KMS-11 (cell line): ENCODE data around the gene SCCPDH.
"Not testable (repeated sequence)": the region's sequence is repeated elsewhere in the genome, so short reads cannot be mapped to it uniquely, and the experiment has no call there.

Experiments
- H2AFZ ChIP-seq: fragments of 200-600 bp; sonication (generic); 2 replicates; pipeline ENCODE4 v1.6.1; 2016; ENCODE audit warnings: antibody characterized with exemption, mixed run types, low read depth
- H3K27ac ChIP-seq: fragments of 200-600 bp; sonication (generic); 2 replicates; pipeline ENCODE4 v1.6.1; 2016; ENCODE audit warnings: mild to moderate bottlenecking, mixed run types
- H3K27me3 ChIP-seq: fragments of 200-600 bp; sonication (generic); 2 replicates; pipeline ENCODE4 v1.6.1; 2017; ENCODE audit warnings: mild to moderate bottlenecking, low read depth, mixed run types, moderate library complexity; ENCODE audit not compliant: insufficient read depth
- H3K36me3 ChIP-seq: fragments of 200-600 bp; sonication (generic); 2 replicates; pipeline ENCODE4 v1.6.1; 2017; ENCODE audit warnings: mild to moderate bottlenecking, mixed run types; ENCODE audit not compliant: insufficient read depth
- H3K4me1 ChIP-seq: fragments of 200-600 bp; sonication (generic); 2 replicates; pipeline ENCODE4 v1.6.1; 2016; ENCODE audit warnings: mild to moderate bottlenecking, low read depth, mixed run types; ENCODE audit not compliant: poor library complexity, severe bottlenecking
- H3K4me2 ChIP-seq: fragments of 200-600 bp; sonication (generic); 2 replicates; pipeline ENCODE4 v1.7.0; 2016; ENCODE audit warnings: mild to moderate bottlenecking, mixed run types
- H3K4me3 ChIP-seq: fragments of 200-600 bp; sonication (generic); IDR thresholded peaks from 2 replicates; pipeline ENCODE4 v1.6.1; 2017; ENCODE audit warnings: low read depth, low read length, mixed read lengths; ENCODE audit not compliant: insufficient read depth
- H3K79me2 ChIP-seq: fragments of 200-600 bp; sonication (generic); 2 replicates; pipeline ENCODE4 v1.6.1; 2016; ENCODE audit warnings: low read depth, mixed run types; ENCODE audit not compliant: insufficient read depth
- H3K9ac ChIP-seq: fragments of 200-600 bp; sonication (generic); 2 replicates; pipeline ENCODE4 v1.6.1; 2016; ENCODE audit warnings: mild to moderate bottlenecking, mixed run types
- H4K20me1 ChIP-seq: fragments of 200-600 bp; sonication (generic); 2 replicates; pipeline ENCODE4 v1.6.1; 2016; ENCODE audit warnings: mild to moderate bottlenecking, mixed run types; ENCODE audit not compliant: insufficient read depth
- CTCF ChIP-seq: fragments of 200-600 bp; sonication (generic); conservative IDR thresholded peaks from 2 replicates; pipeline ENCODE4 v1.6.1; 2017; ENCODE audit warnings: low read depth, mild to moderate bottlenecking, antibody characterized with exemption, low read length, moderate library complexity, mixed read lengths

The SCCPDH gene

GRCh38 chr1:246733704-246734103 is 9.5 kb downstream of the SCCPDH start:
- H3K9ac ChIP-seq: no peak overlapping the region
- no peaks in the 10 kb centered on the region for H3K79me2 ChIP-seq
- H2AFZ ChIP-seq: no peak overlapping the region
- H3K4me3 ChIP-seq: no peak overlapping the region
- no peaks in the 10 kb centered on the region for H3K27me3 ChIP-seq
- no peak for TF ChIP-seq CTCF
- no peaks in the 10 kb centered on the region for H3K36me3 ChIP-seq
- H3K27ac ChIP-seq: no peak overlapping the region
- H3K4me1 ChIP-seq: no peaks in the 10 kb centered on the region
- H4K20me1 ChIP-seq: no peaks in the 10 kb centered on the region
- H3K4me2 ChIP-seq: no peak overlapping the region

- no peaks in the 10 kb centered on the region for H3K36me3 ChIP-seq
- no peaks in the 10 kb centered on the region for H3K79me2 ChIP-seq
- no peak overlapping the region for H3K4me2 ChIP-seq
- H3K27ac ChIP-seq: no peak overlapping the region
- no peaks in the 10 kb centered on the region for H3K4me1 ChIP-seq
- no peak overlapping the region for H3K4me3 ChIP-seq
- H3K9ac ChIP-seq: no peak overlapping the region
- H4K20me1 ChIP-seq: no peaks in the 10 kb centered on the region
- no peak for TF ChIP-seq CTCF
- H3K27me3 ChIP-seq: no peaks in the 10 kb centered on the region
- no peak overlapping the region for H2AFZ ChIP-seq
These were observed 10.7 kb downstream of the SCCPDH start for GRCh38 chr1:246734866-246735265.

DNA sequence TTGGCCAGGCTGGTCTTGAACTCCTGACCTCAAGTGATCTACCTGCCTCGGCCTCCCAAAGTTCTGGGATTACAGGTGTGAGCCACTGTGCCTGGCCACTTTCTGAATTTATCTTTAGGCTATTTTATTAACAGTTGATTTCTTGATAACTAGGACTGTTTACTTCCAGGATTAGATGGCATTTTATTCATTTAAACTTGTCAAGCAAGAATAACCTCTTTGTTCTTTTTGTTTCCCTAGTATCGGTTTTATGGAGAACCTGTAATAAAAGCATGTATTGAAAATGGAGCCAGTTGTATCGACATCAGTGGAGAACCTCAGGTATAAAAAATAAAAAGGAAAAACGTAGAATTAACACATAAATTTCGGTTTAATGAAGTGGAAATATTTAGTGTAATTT is 11.5 kb downstream of the SCCPDH start:
- no peaks in the 10 kb centered on the region for H3K4me1 ChIP-seq
- no peaks in the 10 kb centered on the region for H3K79me2 ChIP-seq
- no peak overlapping the region for H3K4me2 ChIP-seq
- no peaks in the 10 kb centered on the region for H3K36me3 ChIP-seq
- no peak for TF ChIP-seq CTCF
- H3K4me3 ChIP-seq: no peak overlapping the region
- H3K27me3 ChIP-seq: no peaks in the 10 kb centered on the region
- H2AFZ ChIP-seq: no peak overlapping the region
- no peaks in the 10 kb centered on the region for H4K20me1 ChIP-seq
- no peak overlapping the region for H3K27ac ChIP-seq
- H3K9ac ChIP-seq: no peak overlapping the region

GRCh38 chr1:246742396-246742795 is 18.2 kb downstream of the SCCPDH start:
- no peak for TF ChIP-seq CTCF
- no peak overlapping the region for H2AFZ ChIP-seq
- H3K9ac ChIP-seq: no peak overlapping the region
- H3K4me3 ChIP-seq: no peak overlapping the region
- H4K20me1 ChIP-seq: no peaks in the 10 kb centered on the region
- H3K79me2 ChIP-seq: no peaks in the 10 kb centered on the region
- no peaks in the 10 kb centered on the region for H3K36me3 ChIP-seq
- no peaks in the 10 kb centered on the region for H3K27me3 ChIP-seq
- no peaks in the 10 kb centered on the region for H3K4me1 ChIP-seq
- H3K27ac ChIP-seq: no peak overlapping the region
- H3K4me2 ChIP-seq: no peak overlapping the region

- not testable (repeated sequence) for H2AFZ ChIP-seq, H3K79me2 ChIP-seq, H3K4me2 ChIP-seq, H3K9ac ChIP-seq, H3K27ac ChIP-seq, H3K27me3 ChIP-seq, H3K36me3 ChIP-seq, H3K4me3 ChIP-seq, H4K20me1 ChIP-seq, H3K4me1 ChIP-seq
These were observed 21.9 kb downstream of the SCCPDH start for GRCh38 chr1:246746155-246746554.
